ENCODE measurements around the gene SPATA20. TPM values are rescaled to one million over a fixed set of nuclear protein-coding genes. Genes with fewer than 3 reads are reported as not detected.

Gene SPATA20
- total RNA-seq, 1 donor from 2014 or later, result 84.1 TPM

DNA sequence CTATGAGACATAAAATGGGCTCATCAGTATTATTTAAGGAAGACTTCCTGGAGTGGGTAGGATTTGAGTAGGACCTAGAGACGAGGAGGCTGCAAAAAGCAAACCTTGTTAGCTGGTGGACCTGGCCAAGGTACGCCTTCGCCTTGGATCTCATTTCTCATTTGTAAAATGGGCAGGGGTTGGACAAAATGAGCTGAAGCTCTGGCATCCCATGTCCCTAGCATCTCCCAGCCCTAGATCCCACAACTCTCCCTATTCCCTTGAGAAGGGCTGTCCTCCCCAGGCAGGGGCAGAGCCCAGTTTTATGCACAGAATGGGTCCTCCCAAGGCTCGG is 306 bp upstream of the SPATA20 start:
- DNase-seq (ENCODE audit: low spot score, unreplicated experiment), result no peak
- Mint-ChIP-seq H3K9me3 (ENCODE audit: low read depth) (no peaks in the 10 kb centered on the region), H3K27me3 (no peaks in the 10 kb centered on the region), H3K4me1 (ENCODE audit: low read depth) (peaks cover 27% of the 10 kb centered on the region), H3K4me3 (ENCODE audit: low read depth) (no peak overlapping the region), H3K27ac (peak overlapping the region; percentile 10), H3K36me3 (ENCODE audit: insufficient read depth) (no peaks in the 10 kb centered on the region)
- TF ChIP-seq, protein P1, sequence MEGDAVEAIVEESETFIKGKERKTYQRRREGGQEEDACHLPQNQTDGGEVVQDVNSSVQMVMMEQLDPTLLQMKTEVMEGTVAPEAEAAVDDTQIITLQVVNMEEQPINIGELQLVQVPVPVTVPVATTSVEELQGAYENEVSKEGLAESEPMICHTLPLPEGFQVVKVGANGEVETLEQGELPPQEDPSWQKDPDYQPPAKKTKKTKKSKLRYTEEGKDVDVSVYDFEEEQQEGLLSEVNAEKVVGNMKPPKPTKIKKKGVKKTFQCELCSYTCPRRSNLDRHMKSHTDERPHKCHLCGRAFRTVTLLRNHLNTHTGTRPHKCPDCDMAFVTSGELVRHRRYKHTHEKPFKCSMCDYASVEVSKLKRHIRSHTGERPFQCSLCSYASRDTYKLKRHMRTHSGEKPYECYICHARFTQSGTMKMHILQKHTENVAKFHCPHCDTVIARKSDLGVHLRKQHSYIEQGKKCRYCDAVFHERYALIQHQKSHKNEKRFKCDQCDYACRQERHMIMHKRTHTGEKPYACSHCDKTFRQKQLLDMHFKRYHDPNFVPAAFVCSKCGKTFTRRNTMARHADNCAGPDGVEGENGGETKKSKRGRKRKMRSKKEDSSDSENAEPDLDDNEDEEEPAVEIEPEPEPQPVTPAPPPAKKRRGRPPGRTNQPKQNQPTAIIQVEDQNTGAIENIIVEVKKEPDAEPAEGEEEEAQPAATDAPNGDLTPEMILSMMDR (IDR thresholded peaks at IDR 0.05; ENCODE audit: unreplicated experiment), result no peak

DNA sequence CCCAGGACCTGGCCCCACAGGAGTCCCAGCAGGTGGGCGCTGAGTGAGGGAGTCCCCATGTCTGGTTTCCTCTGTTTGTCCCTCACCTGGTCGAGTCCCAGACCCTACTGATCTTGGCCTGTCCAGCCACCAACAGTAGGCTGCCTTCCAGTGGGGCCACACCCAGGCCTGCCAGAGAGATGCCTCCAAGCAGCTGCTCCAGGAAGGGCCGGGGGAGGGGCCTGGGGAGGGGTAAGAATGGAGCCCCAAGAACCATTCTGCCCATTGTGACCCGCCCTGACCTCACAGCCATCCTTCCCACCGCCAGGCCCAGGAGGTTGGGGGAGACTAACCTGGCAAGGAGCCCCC is 736 bp downstream of the SPATA20 start:
- no peaks in the 10 kb centered on the region for H3K36me3 Mint-ChIP-seq (ENCODE audit: insufficient read depth)
- H3K4me3 Mint-ChIP-seq (ENCODE audit: low read depth), result peak overlapping the region; percentile 71
- no peaks in the 10 kb centered on the region for H3K9me3 Mint-ChIP-seq (ENCODE audit: low read depth)
- TF ChIP-seq, protein P1 (IDR thresholded peaks at IDR 0.05; ENCODE audit: unreplicated experiment), result no peak
- peaks cover 20% of the 10 kb centered on the region for H3K4me1 Mint-ChIP-seq (ENCODE audit: low read depth)
- no peaks in the 10 kb centered on the region for H3K27me3 Mint-ChIP-seq
- no peak overlapping the region for H3K27ac Mint-ChIP-seq
- DNase-seq (ENCODE audit: low spot score, unreplicated experiment), result no peak

DNA sequence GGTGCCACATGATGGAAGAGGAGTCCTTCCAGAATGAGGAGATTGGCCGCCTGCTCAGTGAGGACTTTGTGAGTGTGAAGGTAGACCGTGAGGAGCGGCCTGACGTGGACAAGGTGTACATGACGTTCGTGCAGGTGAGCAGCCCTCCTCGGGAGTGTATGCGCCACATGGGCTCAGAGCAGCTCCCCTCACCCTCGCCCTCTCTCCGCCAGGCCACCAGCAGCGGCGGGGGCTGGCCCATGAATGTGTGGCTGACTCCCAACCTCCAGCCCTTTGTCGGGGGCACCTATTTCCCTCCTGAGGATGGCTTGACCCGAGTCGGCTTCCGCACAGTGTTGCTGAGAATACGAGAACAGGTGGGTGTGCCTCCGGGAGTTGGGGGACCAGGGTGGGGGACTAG is 1.9 kb downstream of the SPATA20 start:
- no peak overlapping the region for H3K27ac Mint-ChIP-seq
- H3K36me3 Mint-ChIP-seq (ENCODE audit: insufficient read depth), result peaks cover 2% of the 10 kb centered on the region
- H3K27me3 Mint-ChIP-seq, result no peaks in the 10 kb centered on the region
- no peaks in the 10 kb centered on the region for H3K9me3 Mint-ChIP-seq (ENCODE audit: low read depth)
- peaks cover 9% of the 10 kb centered on the region for H3K4me1 Mint-ChIP-seq (ENCODE audit: low read depth)
- no peak for DNase-seq (ENCODE audit: low spot score, unreplicated experiment)
- TF ChIP-seq, protein P1 (IDR thresholded peaks at IDR 0.05; ENCODE audit: unreplicated experiment), result no peak
- no peak overlapping the region for H3K4me3 Mint-ChIP-seq (ENCODE audit: low read depth)

DNA sequence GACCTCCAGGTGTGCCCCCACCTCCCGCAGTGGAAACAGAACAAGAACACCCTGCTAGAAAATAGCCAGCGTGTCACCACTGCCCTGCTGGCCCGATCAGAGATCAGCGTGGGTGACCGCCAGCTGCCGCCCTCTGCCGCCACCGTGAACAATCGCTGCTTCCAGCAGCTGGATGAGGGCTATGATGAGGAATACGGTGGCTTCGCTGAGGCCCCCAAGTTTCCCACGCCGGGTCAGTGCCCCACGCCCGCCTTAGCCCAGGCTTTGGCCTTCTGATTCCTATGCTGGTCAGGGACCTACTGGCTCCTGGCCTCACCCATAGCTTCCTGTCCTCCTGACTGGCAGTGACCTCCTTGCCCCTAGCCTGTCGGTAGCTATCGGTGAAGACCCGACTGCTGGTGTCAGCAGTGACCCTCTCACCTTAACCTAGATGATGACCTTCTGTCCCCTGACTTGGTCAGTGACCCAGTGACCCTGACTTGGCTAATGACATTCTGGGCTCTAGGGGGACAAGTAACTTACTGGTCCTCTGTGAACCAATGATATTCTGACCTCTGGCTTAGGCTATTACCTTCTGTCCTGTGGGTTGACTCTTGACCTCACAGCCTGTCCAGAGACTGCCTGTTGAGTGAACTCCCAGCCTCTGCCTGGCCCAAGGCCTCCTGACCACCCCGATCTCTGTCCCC is 2.4 kb downstream of the SPATA20 start:
- H3K4me3 Mint-ChIP-seq (ENCODE audit: low read depth), result no peak overlapping the region
- TF ChIP-seq, protein P1 (IDR thresholded peaks at IDR 0.05; ENCODE audit: unreplicated experiment), result no peak
- no peaks in the 10 kb centered on the region for H3K9me3 Mint-ChIP-seq (ENCODE audit: low read depth)
- peaks cover 3% of the 10 kb centered on the region for H3K4me1 Mint-ChIP-seq (ENCODE audit: low read depth)
- H3K27ac Mint-ChIP-seq, result no peak overlapping the region
- DNase-seq (ENCODE audit: low spot score, unreplicated experiment), result no peak
- H3K27me3 Mint-ChIP-seq, result no peaks in the 10 kb centered on the region
- peaks cover 2% of the 10 kb centered on the region for H3K36me3 Mint-ChIP-seq (ENCODE audit: insufficient read depth)

DNA sequence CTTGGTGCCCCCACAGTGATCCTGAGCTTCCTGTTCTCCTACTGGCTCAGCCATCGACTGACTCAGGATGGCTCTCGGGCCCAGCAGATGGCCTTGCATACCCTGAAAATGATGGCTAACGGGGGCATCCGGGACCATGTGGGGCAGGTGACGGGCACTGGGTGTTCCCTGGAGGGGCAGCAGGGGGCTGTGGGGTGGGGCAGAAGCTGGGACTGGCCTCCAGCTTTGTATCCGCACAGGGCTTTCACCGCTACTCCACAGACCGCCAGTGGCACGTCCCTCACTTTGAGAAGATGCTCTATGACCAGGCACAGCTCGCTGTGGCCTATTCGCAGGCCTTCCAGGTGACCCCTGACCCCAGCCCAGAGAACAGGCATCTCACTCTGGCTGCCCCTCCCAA is 3.0 kb downstream of the SPATA20 start:
- DNase-seq (ENCODE audit: low spot score, unreplicated experiment), result no peak
- no peak overlapping the region for H3K4me3 Mint-ChIP-seq (ENCODE audit: low read depth)
- no peaks in the 10 kb centered on the region for H3K9me3 Mint-ChIP-seq (ENCODE audit: low read depth)
- H3K27me3 Mint-ChIP-seq, result no peaks in the 10 kb centered on the region
- peaks cover 2% of the 10 kb centered on the region for H3K4me1 Mint-ChIP-seq (ENCODE audit: low read depth)
- TF ChIP-seq, protein P1 (IDR thresholded peaks at IDR 0.05; ENCODE audit: unreplicated experiment), result no peak
- no peak overlapping the region for H3K27ac Mint-ChIP-seq
- H3K36me3 Mint-ChIP-seq (ENCODE audit: insufficient read depth), result peaks cover 2% of the 10 kb centered on the region
